GM23248 (cell line): Measurements from ENCODE around the gene RND1.

Source experiments
- EZH2 ChIP-seq: fragments of 200-600 bp; sonication (generic); IDR thresholded peaks from 2 replicates; pipeline ENCODE4 v1.6.1; 2018; ENCODE audit warnings: antibody characterized with exemption, mild to moderate bottlenecking; ENCODE audit not compliant: insufficient read depth, poor library complexity, severe bottlenecking
- EZH2phosphoT487 ChIP-seq: fragments of 200-600 bp; sonication (generic); IDR thresholded peaks from 2 replicates; pipeline ENCODE4 v1.6.1; 2018; ENCODE audit warnings: antibody characterized with exemption, moderate library complexity, mild to moderate bottlenecking, low read depth; ENCODE audit not compliant: insufficient read depth

GRCh38 chr12:48823281-48823680, 42.4 kb downstream of the RND1 start:
- TF ChIP-seq EZH2: no peak
- no peak for TF ChIP-seq EZH2phosphoT487
